H9 (cell line): ENCODE data around the gene PIK3R4. TPM values are rescaled to one million over a fixed set of nuclear protein-coding genes. Genes with fewer than 3 reads are reported as not detected.

Experiments used
- DNase-seq: peaks from one replicate; pipeline ENCODE4 v3.0.0-alpha.2; 2017
- H2AFZ ChIP-seq: one replicate; pipeline ENCODE4 v1.6.1; 2013; ENCODE audit warnings: mild to moderate bottlenecking, low read length, control low read depth, moderate library complexity
- H2AK5ac ChIP-seq: 2 replicates; pipeline ENCODE4 v1.6.1; 2013; ENCODE audit warnings: low read length, control low read depth, mixed read lengths; ENCODE audit not compliant: insufficient read length
- H2BK120ac ChIP-seq: one replicate; pipeline ENCODE4 v1.6.1; 2013; ENCODE audit warnings: low read depth, mild to moderate bottlenecking, low read length, control low read depth, inconsistent platforms; ENCODE audit not compliant: poor library complexity, severe bottlenecking
- H2BK12ac ChIP-seq: 2 replicates; pipeline ENCODE4 v1.6.1; 2013; ENCODE audit warnings: low read length, control low read depth, mixed read lengths, low read depth; ENCODE audit not compliant: insufficient read length
- H2BK15ac ChIP-seq: 2 replicates; pipeline ENCODE4 v1.6.1; 2013; ENCODE audit warnings: low read depth, low read length, control low read depth
- H2BK20ac ChIP-seq: one replicate; pipeline ENCODE4 v1.6.1; 2013; ENCODE audit warnings: low read depth, mild to moderate bottlenecking, low read length, control low read depth, inconsistent platforms; ENCODE audit not compliant: poor library complexity, severe bottlenecking
- H2BK5ac ChIP-seq: 2 replicates; pipeline ENCODE4 v1.6.1; 2013; ENCODE audit warnings: low read length, control low read depth, mixed read lengths; ENCODE audit not compliant: insufficient read length
- H3K14ac ChIP-seq: 2 replicates; pipeline ENCODE4 v1.6.1; 2013; ENCODE audit warnings: low read length, control low read depth; ENCODE audit not compliant: insufficient read depth
- H3K18ac ChIP-seq: 2 replicates; pipeline ENCODE4 v1.6.1; 2013; ENCODE audit warnings: low read depth, mild to moderate bottlenecking, mixed read lengths, low read length, control low read depth; ENCODE audit not compliant: insufficient read length
- H3K23ac ChIP-seq: 2 replicates; pipeline ENCODE4 v1.6.1; 2013; ENCODE audit warnings: low read length, control low read depth, mixed read lengths, low read depth; ENCODE audit not compliant: insufficient read length
- H3K23me2 ChIP-seq: 2 replicates; pipeline ENCODE4 v1.6.1; 2013; ENCODE audit warnings: low read depth, mild to moderate bottlenecking, mixed read lengths, low read length, control low read depth; ENCODE audit not compliant: insufficient read length, poor library complexity, severe bottlenecking
- H3K27ac ChIP-seq: 2 replicates; pipeline ENCODE4 v1.5.1; 2013; ENCODE audit warnings: low read length, control low read depth, mixed read lengths, low read depth; ENCODE audit not compliant: insufficient read length
- H3K27me3 ChIP-seq: 2 replicates; pipeline ENCODE4 v1.6.1; 2013; ENCODE audit warnings: low read length, control low read depth, inconsistent platforms; ENCODE audit not compliant: insufficient read depth
- H3K4ac ChIP-seq: 2 replicates; pipeline ENCODE4 v1.6.1; 2013; ENCODE audit warnings: low read depth, mild to moderate bottlenecking, control low read depth, inconsistent platforms, low read length, moderate library complexity
- H3K4me1 ChIP-seq: 2 replicates; pipeline ENCODE4 v1.6.1; 2013; ENCODE audit warnings: low read length, control low read depth, inconsistent platforms; ENCODE audit not compliant: insufficient read depth
- H3K4me2 ChIP-seq: 2 replicates; pipeline ENCODE4 v1.6.1; 2013; ENCODE audit warnings: low read length, control low read depth, mixed read lengths; ENCODE audit not compliant: insufficient read length, insufficient read depth
- H3K56ac ChIP-seq: 2 replicates; pipeline ENCODE4 v1.6.1; 2013; ENCODE audit warnings: low read depth, mild to moderate bottlenecking, mixed read lengths, low read length, control low read depth; ENCODE audit not compliant: insufficient read length
- H3K79me1 ChIP-seq: 2 replicates; pipeline ENCODE4 v1.6.1; 2013; ENCODE audit warnings: low read depth, mild to moderate bottlenecking, moderate library complexity, low read length, control low read depth, inconsistent platforms; ENCODE audit not compliant: insufficient read depth, poor library complexity, severe bottlenecking
- H3K79me2 ChIP-seq: 2 replicates; pipeline ENCODE4 v1.6.1; 2013; ENCODE audit warnings: low read length, control low read depth, inconsistent platforms; ENCODE audit not compliant: insufficient read depth
- H3K9ac ChIP-seq: 2 replicates; pipeline ENCODE4 v1.6.1; 2013; ENCODE audit warnings: low read length, control low read depth, mixed read lengths; ENCODE audit not compliant: insufficient read length; ENCODE audit errors: extremely low read depth
- H3K9me3 ChIP-seq: one replicate; pipeline ENCODE4 v1.6.1; 2013; ENCODE audit warnings: low read depth, low read length, inconsistent platforms; ENCODE audit not compliant: control insufficient read depth
- H3T11ph ChIP-seq: one replicate; pipeline ENCODE4 v1.6.1; 2013; ENCODE audit warnings: mild to moderate bottlenecking, low read length, control low read depth, inconsistent platforms
- H4K20me1 ChIP-seq: one replicate; pipeline ENCODE4 v1.6.1; 2013; ENCODE audit not compliant: control insufficient read depth, insufficient read length, insufficient read depth
- H4K5ac ChIP-seq: 2 replicates; pipeline ENCODE4 v1.6.1; 2013; ENCODE audit warnings: low read depth, mild to moderate bottlenecking, mixed read lengths, low read length, control low read depth; ENCODE audit not compliant: insufficient read length
- H4K8ac ChIP-seq: replicated peaks from 2 replicates; pipeline ENCODE4 v1.6.1; 2013; ENCODE audit warnings: low read length, control low read depth, mixed read lengths, low read depth; ENCODE audit not compliant: insufficient read length
- H4K91ac ChIP-seq: 2 replicates; pipeline ENCODE4 v1.6.1; 2013; ENCODE audit warnings: low read depth, mild to moderate bottlenecking, moderate library complexity, mixed read lengths, low read length, control low read depth; ENCODE audit not compliant: insufficient read length
- H3K27ac Mint-ChIP-seq, 3 experiments: 2 replicates in 2 of 3; 3 replicates in 1 of 3; pipeline ENCODE4 v1.8.0; 2020 to 2021; ENCODE audit warnings: mixed read lengths in 3 of 3, mild to moderate bottlenecking in 1 of 3, moderate library complexity in 1 of 3
- H3K27me3 Mint-ChIP-seq: 2 replicates; pipeline ENCODE4 v1.8.0; 2021; ENCODE audit warnings: low read depth, mild to moderate bottlenecking, moderate library complexity, mixed read lengths
- H3K36me3 Mint-ChIP-seq, 3 experiments: 2 replicates in 2 of 3; 3 replicates in 1 of 3; pipeline ENCODE4 v1.8.0; 2020 to 2021; ENCODE audit warnings: low read depth in 3 of 3, mixed read lengths in 3 of 3; ENCODE audit not compliant: insufficient read depth in 1 of 3
- H3K4me1 Mint-ChIP-seq, 2 experiments: 2 replicates each; pipeline ENCODE4 v1.8.0; 2020; ENCODE audit warnings: mixed read lengths in 2 of 2
- H3K4me3 Mint-ChIP-seq, 2 experiments: 2 replicates in 1 of 2; 3 replicates in 1 of 2; pipeline ENCODE4 v1.8.0; 2020 to 2021; ENCODE audit warnings: mild to moderate bottlenecking in 2 of 2, mixed read lengths in 2 of 2, moderate library complexity in 1 of 2
- H3K9me3 Mint-ChIP-seq, 2 experiments: 2 replicates in 1 of 2; 3 replicates in 1 of 2; pipeline ENCODE4 v1.8.0; 2020; ENCODE audit warnings: mild to moderate bottlenecking in 2 of 2, mixed read lengths in 2 of 2, moderate library complexity in 1 of 2
- CTCF ChIP-seq: fragments of 200-600 bp; sonication (generic); conservative IDR thresholded peaks from 3 replicates; pipeline ENCODE4 v1.8.0; 2021; ENCODE audit warnings: antibody characterized with exemption, mild to moderate bottlenecking
- WGBS: extraction: QIAGEN DNeasy Blood & Tissue Kit; methylation state at CpG from one replicate; pipeline ENCODE4 v1.1.7; 2013; ENCODE audit warnings: missing lambda C conversion rate, low lambda C conversion rate, mixed read lengths; ENCODE audit not compliant: insufficient read length; ENCODE audit errors: extremely low coverage; 5-methylcytosine and 5-hydroxymethylcytosine counted together
- total RNA-seq: library from RNA; stranded (reverse); gene quantifications from 2 replicates; pipeline ENCODE4 v1.2.1, GENCODE V29; 2021

Gene PIK3R4
- total RNA-seq, 1 experiment from 2014 or later, result 28.6 TPM

GRCh38 chr3:130728037-130728436 lies 18.6 kb downstream of the PIK3R4 start:
- TF ChIP-seq CTCF, result no peak
- H3K36me3 Mint-ChIP-seq, result peaks cover 3 to 18% (median 14%) of the 10 kb centered on the region in 3 experiments; a peak in 6 of 7 replicates
- Histone ChIP-seq H4K8ac (no peak overlapping the region), H2BK12ac (no peak overlapping the region), H2BK120ac (no peak overlapping the region), H4K5ac (no peak overlapping the region), H3K4me1 (no peaks in the 10 kb centered on the region), H2BK5ac (no peak overlapping the region), H3K27me3 (no peaks in the 10 kb centered on the region), H4K91ac (no peak overlapping the region), H3K27ac (no peak overlapping the region), H3K23ac (no peak overlapping the region), H3K14ac (no peak overlapping the region), H3K9me3 (no peaks in the 10 kb centered on the region), H3K79me2 (no peaks in the 10 kb centered on the region), H3K4ac (no peak overlapping the region), H2AK5ac (no peak overlapping the region), H2BK20ac (no peak overlapping the region), H3K18ac (no peak overlapping the region), H3K79me1 (no peaks in the 10 kb centered on the region), H3K23me2 (no peaks in the 10 kb centered on the region), H4K20me1 (no peaks in the 10 kb centered on the region), H3K56ac (no peak overlapping the region), H2BK15ac (no peak overlapping the region), H3K9ac (no peak overlapping the region), H3K4me2 (no peak overlapping the region), H2AFZ (no peak overlapping the region), H3T11ph (no peak overlapping the region)
- no peak for DNase-seq
- no peak overlapping the region for H3K4me3 Mint-ChIP-seq
- no CpG with 5 or more reads among the region's 2 CpGs for WGBS
- H3K9me3 Mint-ChIP-seq, result no peaks in the 10 kb centered on the region
- no peak overlapping the region for H3K27ac Mint-ChIP-seq
- no peaks in the 10 kb centered on the region for H3K27me3 Mint-ChIP-seq
- peaks cover 3 to 8% of the 10 kb centered on the region in 2 experiments for H3K4me1 Mint-ChIP-seq
